Testis (tissue), 3 donors: ENCODE data around the gene TPBG. TPM values are rescaled to one million over a fixed set of nuclear protein-coding genes. Genes with fewer than 3 reads are reported as not detected.

Experiments used
- DNase-seq: peaks from one replicate; pipeline ENCODE4 v3.0.0-alpha.2; 2019
- H3K27ac ChIP-seq, 2 donors: fragments of 200-600 bp; sonication (generic); one replicate each; pipeline ENCODE4 v1.5.1; 2019
- H3K27me3 ChIP-seq: fragments of 200-600 bp; sonication (generic); one replicate; pipeline ENCODE4 v1.5.1; 2019
- H3K36me3 ChIP-seq: fragments of 200-600 bp; sonication (generic); one replicate; pipeline ENCODE4 v1.5.1; 2017; ENCODE audit warnings: low read depth; ENCODE audit errors: missing control alignments
- H3K4me1 ChIP-seq: fragments of 200-600 bp; sonication (generic); one replicate; pipeline ENCODE4 v1.5.1; 2019
- H3K4me3 ChIP-seq, 2 donors: fragments of 200-600 bp; sonication (generic); one replicate each; pipeline ENCODE4 v1.5.1; 2017 to 2019
- H3K9me3 ChIP-seq: fragments of 200-600 bp; sonication (generic); one replicate; pipeline ENCODE4 v1.5.1; 2017
- CTCF ChIP-seq, 3 experiments: fragments of 450-650 bp in 2 of 3; fragments of 200-600 bp in 1 of 3; sonication (generic) in 1 of 3; IDR thresholded peaks; one replicate each; pipeline ENCODE4 v1.5.1; 2016 to 2019; ENCODE audit warnings: antibody characterized with exemption in 3 of 3, mild to moderate bottlenecking in 2 of 3, moderate library complexity in 1 of 3
- POLR2A ChIP-seq: fragments of 450-650 bp; IDR thresholded peaks from one replicate; pipeline ENCODE4 v1.6.1; 2017; ENCODE audit warnings: antibody characterized with exemption, mild to moderate bottlenecking, moderate library complexity
- WGBS, 2 donors: methylation state at CpG; one replicate each; pipeline ENCODE4 v1.1.5; 2018; 5-methylcytosine and 5-hydroxymethylcytosine counted together
- intact Hi-C: fragments of 100-400 bp; cut with DNase I; formaldehyde crosslinking; loops from one replicate; pipeline ENCODE4 v1.15.1; 2023; ENCODE audit warnings: low total_unique reads
- polyA plus RNA-seq: library from polyadenylated mRNA; stranded (reverse); fragments of 350-450 nt; fragmentation: Illumina TruSeq; extraction: RNeasy Lipid Tissue Mini Kit (QIAGEN cat#74804); gene quantifications from one replicate; pipeline ENCODE4 v1.2.3, GENCODE V29; 2014; ENCODE audit warnings: low read depth, low replicate concordance; ENCODE audit not compliant: insufficient read depth
- total RNA-seq, 2 donors: library from RNA; depleted of rRNA; stranded (reverse); fragments of >200 nt; gene quantifications; one replicate each; pipeline ENCODE4 v1.2.3, GENCODE V29; 2016

TPBG gene
- total and polyA plus RNA-seq, 3 donors from 2014 or later = 9.9 to 15.1 (median 10.4) TPM

- intact Hi-C loops = no loop called here
- WGBS, 2 donors = 0% methylated on average over 65 to 87 of the region's 88 CpGs
- Histone ChIP-seq H3K4me3 (peak overlapping the region; percentile 65 to 74), H3K9me3 (no peaks in the 10 kb centered on the region), H3K4me1 (no peaks in the 10 kb centered on the region), H3K27me3 (no peaks in the 10 kb centered on the region), H3K27ac (peak overlapping the region; percentile 43 to 75), H3K36me3 (no peaks in the 10 kb centered on the region)
- peak; percentile 47 for DNase-seq
- TF ChIP-seq CTCF (IDR thresholded peaks at IDR 0.05) (no peak), POLR2A (no peak)
Observed at GRCh38 chr6:82364087-82365015, 734 bp downstream of the TPBG start.

GRCh38 chr6:82365016-82365795 is 1.6 kb downstream of the TPBG start:
- H3K4me1 ChIP-seq = no peaks in the 10 kb centered on the region
- peak overlapping the region; percentile 43 to 75 for H3K27ac ChIP-seq
- 0 to 19% methylated on average over 15 to 54 of the region's 67 CpGs for WGBS, 2 donors

GRCh38 chr6:82367704-82368103 is 4.1 kb downstream of the TPBG start:
- DNase-seq = no peak
- Histone ChIP-seq H3K4me1 (no peaks in the 10 kb centered on the region), H3K9me3 (no peaks in the 10 kb centered on the region), H3K36me3 (no peaks in the 10 kb centered on the region), H3K27ac (no peak overlapping the region), H3K27me3 (no peaks in the 10 kb centered on the region), H3K4me3 (no peak overlapping the region)
- intact Hi-C loops = no loop called here
- TF ChIP-seq CTCF (IDR thresholded peaks at IDR 0.05) (no peak), POLR2A (no peak)

More at GRCh38 chr6:82365016-82365795, 1.6 kb downstream of the TPBG start:
- intact Hi-C loops = no loop called here
- no peak for TF ChIP-seq CTCF (IDR thresholded peaks at IDR 0.05)
- TF ChIP-seq POLR2A = no peak
- Histone ChIP-seq H3K36me3 (no peaks in the 10 kb centered on the region), H3K4me3 (peak overlapping the region; percentile 65 to 74), H3K27me3 (no peaks in the 10 kb centered on the region), H3K9me3 (no peaks in the 10 kb centered on the region)
- DNase-seq = peak; percentile 29

GRCh38 chr6:82370788-82371187 is 7.2 kb downstream of the TPBG start:
- no peaks in the 10 kb centered on the region for H3K9me3 ChIP-seq
- no peaks in the 10 kb centered on the region for H3K4me1 ChIP-seq
- no peak for DNase-seq
- WGBS, 2 donors = 93 to 95% methylated on average over 3 of the region's 3 CpGs
- no peaks in the 10 kb centered on the region for H3K36me3 ChIP-seq
- H3K27ac ChIP-seq = no peak overlapping the region
- H3K4me3 ChIP-seq = no peak overlapping the region
- TF ChIP-seq POLR2A = no peak
- no peak for TF ChIP-seq CTCF (IDR thresholded peaks at IDR 0.05)
- H3K27me3 ChIP-seq = no peaks in the 10 kb centered on the region
- intact Hi-C loops = no loop called here
